Omental fat pad (tissue), 4 donors: ENCODE measurements around the gene FAM171A1. TPM values are rescaled to one million over a fixed set of nuclear protein-coding genes. Genes with fewer than 3 reads are reported as not detected.
"Not testable (repeated sequence)": the region's sequence is repeated elsewhere in the genome, so short reads cannot be mapped to it uniquely, and the experiment has no call there.

ENCODE experiments used
- ATAC-seq: fragments of 150-250 bp; one replicate; pipeline ENCODE4 v1.9.1; 2016; ENCODE audit warnings: mild to moderate bottlenecking, moderate library complexity; ENCODE audit not compliant: low FRiP score
- DNase-seq: peaks from one replicate; pipeline ENCODE4 v3.0.0-alpha.2; 2019; ENCODE audit warnings: low spot score
- CTCF ChIP-seq, 3 donors: fragments of 450-650 bp; IDR thresholded peaks; one replicate each; pipeline ENCODE4 v1.5.1; 2016 to 2017; ENCODE audit warnings: antibody characterized with exemption in 3 of 3, mild to moderate bottlenecking in 3 of 3, moderate library complexity in 2 of 3
- total RNA-seq, 4 donors: library from RNA; depleted of rRNA; stranded (reverse); fragments of >200 nt; gene quantifications; one replicate each; pipeline ENCODE4 v1.1.0, GENCODE V29; 2016

FAM171A1 gene
- total RNA-seq, 4 donors from 2014 or later, result 7.0 to 17.4 (median 15.2) TPM

- ATAC-seq (no peak), DNase-seq (no peak)
- TF ChIP-seq CTCF (IDR thresholded peaks at IDR 0.05), result no peak
Observed at GRCh38 chr10:15344256-15344875, 26.7 kb downstream of the FAM171A1 start.

GRCh38 chr10:15342970-15343369 lies 28.1 kb downstream of the FAM171A1 start:
- ATAC-seq (no peak), DNase-seq (no peak)
- TF ChIP-seq CTCF (IDR thresholded peaks at IDR 0.05), result no peak

GRCh38 chr10:15341502-15342128 lies 29.5 kb downstream of the FAM171A1 start:
- DNase-seq (no peak), ATAC-seq (no peak)
- no peak for TF ChIP-seq CTCF (IDR thresholded peaks at IDR 0.05)

GRCh38 chr10:15339892-15340291 lies 31.2 kb downstream of the FAM171A1 start:
- ATAC-seq (no peak), DNase-seq (no peak)
- TF ChIP-seq CTCF (IDR thresholded peaks at IDR 0.05), result no peak

- not testable (repeated sequence) for ATAC-seq, DNase-seq
Observed at GRCh38 chr10:15337441-15337923, 33.6 kb downstream of the FAM171A1 start.

GRCh38 chr10:15336211-15336610 lies 34.9 kb downstream of the FAM171A1 start:
- DNase-seq (no peak), ATAC-seq (no peak)
- TF ChIP-seq CTCF (IDR thresholded peaks at IDR 0.05), result no peak

GRCh38 chr10:15335508-15335907 lies 35.6 kb downstream of the FAM171A1 start:
- no peak for TF ChIP-seq CTCF (IDR thresholded peaks at IDR 0.05)

More at GRCh38 chr10:15335508-15335907, 35.6 kb downstream of the FAM171A1 start:
- DNase-seq (no peak), ATAC-seq (no peak)
